DND-41 (cell line): ENCODE measurements around the gene EPS15.

Experiments
- ATAC-seq: fragments of 200-7000 bp; cut with Tn5 transposase; 3 replicates; pipeline ENCODE4 v1.9.1; 2021; ENCODE audit warnings: low read depth; ENCODE audit not compliant: insufficient read depth
- DNase-seq: peaks from one replicate; pipeline ENCODE4 v3.0.0-alpha.2; 2020
- H2AFZ ChIP-seq: 2 replicates; pipeline ENCODE4 v1.6.0; 2012; ENCODE audit warnings: low read depth, low read length
- H3K27ac ChIP-seq: 2 replicates; pipeline ENCODE4 v1.5.1; 2012; ENCODE audit warnings: low read length, inconsistent platforms
- H3K27me3 ChIP-seq: fragments of 200-600 bp; sonication (generic); 2 replicates; pipeline ENCODE4 v1.6.0; 2012; ENCODE audit warnings: low read length, mild to moderate bottlenecking, inconsistent platforms; ENCODE audit not compliant: insufficient read depth, poor library complexity
- H3K36me3 ChIP-seq: 2 replicates; pipeline ENCODE4 v1.5.1; 2012; ENCODE audit warnings: low read length, inconsistent platforms; ENCODE audit not compliant: insufficient read depth
- H3K4me1 ChIP-seq: 2 replicates; pipeline ENCODE4 v1.5.1; 2012; ENCODE audit warnings: mild to moderate bottlenecking, low read length; ENCODE audit not compliant: insufficient read depth
- H3K4me2 ChIP-seq: 2 replicates; pipeline ENCODE4 v1.6.0; 2012; ENCODE audit warnings: mild to moderate bottlenecking, moderate library complexity, low read length, inconsistent platforms; ENCODE audit not compliant: insufficient read depth
- H3K4me3 ChIP-seq, 2 experiments: fragments of 200-600 bp in 1 of 2; shearing (Covaris generic) in 1 of 2; 2 replicates each; pipeline ENCODE4 v1.5.1; 2012 to 2016; ENCODE audit warnings: inconsistent platforms in 2 of 2, low read length in 2 of 2, mild to moderate bottlenecking in 2 of 2, low read depth in 1 of 2, moderate library complexity in 1 of 2
- H3K79me2 ChIP-seq: 2 replicates; pipeline ENCODE4 v1.6.0; 2012; ENCODE audit warnings: low read length, inconsistent platforms; ENCODE audit not compliant: insufficient read depth
- H3K9ac ChIP-seq: 2 replicates; pipeline ENCODE4 v1.6.0; 2012; ENCODE audit warnings: low read depth, mild to moderate bottlenecking, inconsistent platforms, low read length, moderate library complexity
- H3K9me3 ChIP-seq: 2 replicates; pipeline ENCODE4 v1.5.1; 2012; ENCODE audit warnings: low read length, moderate library complexity, mild to moderate bottlenecking, inconsistent platforms; ENCODE audit not compliant: insufficient read depth, severe bottlenecking
- H4K20me1 ChIP-seq: 2 replicates; pipeline ENCODE4 v1.6.0; 2012; ENCODE audit warnings: low read length; ENCODE audit not compliant: insufficient read depth
- EZH2 ChIP-seq: IDR thresholded peaks from 3 replicates; pipeline ENCODE4 v1.6.1; 2012; ENCODE audit warnings: borderline replicate concordance, low read depth, mild to moderate bottlenecking, moderate library complexity, low read length, inconsistent platforms; ENCODE audit not compliant: severe bottlenecking
- TF ChIP-seq, protein P1 (sequence below): IDR thresholded peaks from 2 replicates; pipeline ENCODE4 v1.5.1; 2012; ENCODE audit warnings: borderline replicate concordance, low read length, moderate library complexity, mild to moderate bottlenecking; ENCODE audit not compliant: poor library complexity, severe bottlenecking; ENCODE audit errors: extremely low read depth

The EPS15 gene

DNA sequence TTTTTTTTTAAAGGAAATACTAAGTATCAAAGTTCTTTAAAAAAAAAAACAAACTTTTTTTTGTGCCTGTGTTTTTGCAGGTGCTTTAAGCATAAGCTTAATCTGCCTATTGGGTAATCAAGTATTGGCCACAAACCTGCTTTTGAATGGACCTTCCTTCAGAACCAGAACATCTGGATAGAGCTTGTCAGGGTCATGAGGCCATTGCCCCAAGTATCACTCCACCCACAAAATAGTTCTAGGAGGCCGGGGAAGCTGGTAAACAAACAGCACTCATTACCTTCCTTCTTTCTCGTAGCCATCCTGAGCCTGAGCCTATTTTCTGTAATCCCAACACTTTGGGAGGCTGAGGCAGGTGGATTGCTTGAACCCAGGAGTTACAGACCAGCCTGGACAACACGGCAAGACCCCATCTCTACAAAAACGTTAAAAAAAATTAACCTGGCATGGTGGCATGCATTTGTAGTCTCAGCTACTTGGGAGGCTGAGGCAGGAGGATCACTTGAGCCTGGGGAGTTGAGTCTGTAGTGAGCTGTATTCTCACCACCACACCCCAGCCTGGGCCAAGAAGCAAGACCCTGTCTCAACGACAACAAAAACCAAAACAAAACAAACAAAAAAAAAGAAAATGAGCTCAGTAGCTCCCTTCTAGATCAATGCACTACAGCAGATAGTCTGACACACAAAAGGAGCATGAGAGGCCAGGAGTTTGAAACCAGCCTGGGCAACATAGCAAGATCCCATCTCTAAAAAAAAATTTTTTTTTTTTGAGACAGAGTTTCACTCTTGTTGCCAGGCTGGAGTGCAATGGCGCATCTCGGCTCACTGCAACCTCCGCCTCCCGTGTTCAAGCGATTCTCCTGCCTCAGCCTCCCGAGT, 34.1 kb upstream of the EPS15 start:
- Histone ChIP-seq H3K27me3 (no peaks in the 10 kb centered on the region), H2AFZ (no peak overlapping the region), H3K9ac (no peak overlapping the region), H3K36me3 (no peaks in the 10 kb centered on the region), H3K9me3 (no peaks in the 10 kb centered on the region), H3K27ac (no peak overlapping the region), H3K4me3 (no peak overlapping the region), H3K4me2 (no peak overlapping the region), H3K79me2 (no peaks in the 10 kb centered on the region), H4K20me1 (no peaks in the 10 kb centered on the region), H3K4me1 (peaks cover 13% of the 10 kb centered on the region)
- ATAC-seq (no peak), DNase-seq (no peak)
- TF ChIP-seq EZH2, result no peak
- TF ChIP-seq, protein P1, sequence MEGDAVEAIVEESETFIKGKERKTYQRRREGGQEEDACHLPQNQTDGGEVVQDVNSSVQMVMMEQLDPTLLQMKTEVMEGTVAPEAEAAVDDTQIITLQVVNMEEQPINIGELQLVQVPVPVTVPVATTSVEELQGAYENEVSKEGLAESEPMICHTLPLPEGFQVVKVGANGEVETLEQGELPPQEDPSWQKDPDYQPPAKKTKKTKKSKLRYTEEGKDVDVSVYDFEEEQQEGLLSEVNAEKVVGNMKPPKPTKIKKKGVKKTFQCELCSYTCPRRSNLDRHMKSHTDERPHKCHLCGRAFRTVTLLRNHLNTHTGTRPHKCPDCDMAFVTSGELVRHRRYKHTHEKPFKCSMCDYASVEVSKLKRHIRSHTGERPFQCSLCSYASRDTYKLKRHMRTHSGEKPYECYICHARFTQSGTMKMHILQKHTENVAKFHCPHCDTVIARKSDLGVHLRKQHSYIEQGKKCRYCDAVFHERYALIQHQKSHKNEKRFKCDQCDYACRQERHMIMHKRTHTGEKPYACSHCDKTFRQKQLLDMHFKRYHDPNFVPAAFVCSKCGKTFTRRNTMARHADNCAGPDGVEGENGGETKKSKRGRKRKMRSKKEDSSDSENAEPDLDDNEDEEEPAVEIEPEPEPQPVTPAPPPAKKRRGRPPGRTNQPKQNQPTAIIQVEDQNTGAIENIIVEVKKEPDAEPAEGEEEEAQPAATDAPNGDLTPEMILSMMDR, result no peak

DNA sequence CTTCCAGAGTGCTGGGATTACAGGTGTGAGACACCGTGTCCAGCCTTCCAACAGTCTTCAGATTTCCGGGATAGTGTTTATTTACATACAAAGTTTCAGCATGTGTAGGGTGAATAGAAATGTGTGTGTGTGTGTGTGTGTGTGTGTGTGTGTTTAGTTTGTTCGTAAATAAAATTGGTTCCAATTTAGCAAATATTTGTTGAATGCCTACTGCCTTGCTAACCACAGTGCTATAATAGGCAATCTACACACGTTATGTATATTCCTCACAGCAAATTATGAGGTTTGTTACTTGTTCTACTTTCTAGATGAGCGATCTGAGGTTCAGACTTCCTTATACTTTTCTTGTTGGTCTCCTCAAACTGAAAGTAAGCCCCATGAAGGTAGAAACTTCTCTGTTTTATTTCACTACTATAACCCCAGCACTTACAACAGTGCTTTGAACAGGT, 32.8 kb upstream of the EPS15 start:
- Histone ChIP-seq H2AFZ (no peak overlapping the region), H3K4me2 (no peak overlapping the region)
- TF ChIP-seq, protein P1, result no peak
- TF ChIP-seq EZH2, result no peak

DNA sequence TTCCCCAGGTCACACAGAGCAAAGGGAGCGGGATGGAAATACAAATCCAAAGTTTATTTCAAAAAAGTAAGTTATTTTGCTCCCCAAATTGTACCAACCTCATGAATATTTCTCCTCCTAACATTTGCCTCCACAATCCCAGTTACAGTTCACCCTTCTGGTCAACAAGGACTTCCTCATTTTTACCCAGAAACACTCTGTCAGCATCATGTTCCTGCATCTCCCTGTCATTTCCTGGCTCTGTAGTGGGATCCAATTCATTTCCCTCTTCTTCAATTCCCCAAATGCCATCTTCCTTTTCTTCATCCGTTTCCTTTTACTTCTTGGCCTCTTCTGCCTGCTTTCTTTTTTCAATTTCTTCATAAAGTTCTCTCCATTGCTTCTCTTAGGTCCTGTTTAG, 32.0 kb upstream of the EPS15 start:
- Histone ChIP-seq H3K9ac (no peak overlapping the region), H3K36me3 (no peaks in the 10 kb centered on the region), H2AFZ (no peak overlapping the region), H4K20me1 (no peaks in the 10 kb centered on the region), H3K27me3 (no peaks in the 10 kb centered on the region), H3K79me2 (no peaks in the 10 kb centered on the region), H3K4me3 (no peak overlapping the region), H3K27ac (no peak overlapping the region), H3K9me3 (no peaks in the 10 kb centered on the region), H3K4me2 (no peak overlapping the region), H3K4me1 (peaks cover 14% of the 10 kb centered on the region)
- ATAC-seq (no peak), DNase-seq (no peak)
- no peak for TF ChIP-seq EZH2
- TF ChIP-seq, protein P1, result no peak

More for the DNA sequence above, 32.8 kb upstream of the EPS15 start:
- Histone ChIP-seq H3K4me3 (no peak overlapping the region), H3K9ac (no peak overlapping the region), H3K79me2 (no peaks in the 10 kb centered on the region), H3K4me1 (peaks cover 14% of the 10 kb centered on the region), H4K20me1 (no peaks in the 10 kb centered on the region), H3K27ac (no peak overlapping the region), H3K27me3 (no peaks in the 10 kb centered on the region), H3K9me3 (no peaks in the 10 kb centered on the region), H3K36me3 (no peaks in the 10 kb centered on the region)
- no peak for ATAC-seq
- no peak for DNase-seq
